Retina (tissue), 1 donor: Measurements from ENCODE around the gene SGPP1.
"Not testable (repeated sequence)": the region's sequence is repeated elsewhere in the genome, so short reads cannot be mapped to it uniquely, and the experiment has no call there.

ENCODE experiments used
- DNase-seq: peaks from one replicate; pipeline ENCODE4 v3.0.0-alpha.2; 2016

Gene SGPP1

GRCh38 chr14:63727736-63728728, at the start of gene SGPP1:
SGPP1 (minus strand) TSS chr14:63728065; CDS start chr14:63727944, 121 bp downstream.
- DNase-seq = peak; percentile 92

- DNase-seq = no peak
Observed at GRCh38 chr14:63777024-63777423, 49.2 kb upstream of the SGPP1 start.

- no peak for DNase-seq
Observed at GRCh38 chr14:63773504-63773903, 45.6 kb upstream of the SGPP1 start.

- DNase-seq = no peak
Observed at GRCh38 chr14:63770187-63770807, 42.4 kb upstream of the SGPP1 start.

- DNase-seq = no peak
Observed at GRCh38 chr14:63766611-63767010, 38.7 kb upstream of the SGPP1 start.

GRCh38 chr14:63764620-63765139, 36.8 kb upstream of the SGPP1 start:
- DNase-seq = no peak

GRCh38 chr14:63764103-63764502, 36.2 kb upstream of the SGPP1 start:
- DNase-seq = no peak

GRCh38 chr14:63761351-63762117, 33.7 kb upstream of the SGPP1 start:
- peak; percentile 22 for DNase-seq

GRCh38 chr14:63760014-63760413, 32.1 kb upstream of the SGPP1 start:
- no peak for DNase-seq

- no peak for DNase-seq
Observed at GRCh38 chr14:63759456-63759855, 31.6 kb upstream of the SGPP1 start.

- DNase-seq = no peak
Observed at GRCh38 chr14:63757211-63757610, 29.3 kb upstream of the SGPP1 start.

GRCh38 chr14:63752449-63753169, 24.7 kb upstream of the SGPP1 start:
- no peak for DNase-seq

GRCh38 chr14:63751076-63751475, 23.2 kb upstream of the SGPP1 start:
- DNase-seq = not testable (repeated sequence)

- no peak for DNase-seq
Observed at GRCh38 chr14:63747846-63748245, 20.0 kb upstream of the SGPP1 start.

- no peak for DNase-seq
Observed at GRCh38 chr14:63745858-63746425, 18.1 kb upstream of the SGPP1 start.

- no peak for DNase-seq
Observed at GRCh38 chr14:63745272-63745671, 17.4 kb upstream of the SGPP1 start.

GRCh38 chr14:63737582-63738006, 9.7 kb upstream of the SGPP1 start:
- DNase-seq = no peak

GRCh38 chr14:63735720-63736119, 7.9 kb upstream of the SGPP1 start:
- no peak for DNase-seq

- no peak for DNase-seq
Observed at GRCh38 chr14:63730659-63731058, 2.8 kb upstream of the SGPP1 start.

GRCh38 chr14:63727231-63727735, 582 bp downstream of the SGPP1 start:
- peak; percentile 82 for DNase-seq

- DNase-seq = no peak
Observed at GRCh38 chr14:63726499-63726898, 1.4 kb downstream of the SGPP1 start.
